Measurements from ENCODE around the gene PCBD2. TPM values are rescaled to one million over a fixed set of nuclear protein-coding genes. Genes with fewer than 3 reads are reported as not detected.

The PCBD2 gene
- total RNA-seq, 1 experiment from 2014 or later = 10.9 TPM

GRCh38 chr5:134873987-134874830, 30.7 kb upstream of the PCBD2 start, which contains the start of gene TXNDC15 (continued):
- TF ChIP-seq RAD21 (IDR thresholded peaks at IDR 0.05; ENCODE audit: low read depth) = no peak
- TF ChIP-seq POLR2A (IDR thresholded peaks at IDR 0.05; ENCODE audit: borderline replicate concordance, extremely low read depth, insufficient read depth, insufficient read length) = peak; percentile 74
- TF ChIP-seq, protein P1, sequence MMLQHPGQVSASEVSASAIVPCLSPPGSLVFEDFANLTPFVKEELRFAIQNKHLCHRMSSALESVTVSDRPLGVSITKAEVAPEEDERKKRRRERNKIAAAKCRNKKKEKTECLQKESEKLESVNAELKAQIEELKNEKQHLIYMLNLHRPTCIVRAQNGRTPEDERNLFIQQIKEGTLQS (IDR thresholded peaks at IDR 0.05) = no peak
- TF ChIP-seq SIN3A (IDR thresholded peaks at IDR 0.05; ENCODE audit: low read depth) = peak; percentile 80
- TF ChIP-seq ELF1 (IDR thresholded peaks at IDR 0.05; ENCODE audit: borderline replicate concordance, low read depth) = no peak; the same call in 1 of the 2 replicates

DNA sequence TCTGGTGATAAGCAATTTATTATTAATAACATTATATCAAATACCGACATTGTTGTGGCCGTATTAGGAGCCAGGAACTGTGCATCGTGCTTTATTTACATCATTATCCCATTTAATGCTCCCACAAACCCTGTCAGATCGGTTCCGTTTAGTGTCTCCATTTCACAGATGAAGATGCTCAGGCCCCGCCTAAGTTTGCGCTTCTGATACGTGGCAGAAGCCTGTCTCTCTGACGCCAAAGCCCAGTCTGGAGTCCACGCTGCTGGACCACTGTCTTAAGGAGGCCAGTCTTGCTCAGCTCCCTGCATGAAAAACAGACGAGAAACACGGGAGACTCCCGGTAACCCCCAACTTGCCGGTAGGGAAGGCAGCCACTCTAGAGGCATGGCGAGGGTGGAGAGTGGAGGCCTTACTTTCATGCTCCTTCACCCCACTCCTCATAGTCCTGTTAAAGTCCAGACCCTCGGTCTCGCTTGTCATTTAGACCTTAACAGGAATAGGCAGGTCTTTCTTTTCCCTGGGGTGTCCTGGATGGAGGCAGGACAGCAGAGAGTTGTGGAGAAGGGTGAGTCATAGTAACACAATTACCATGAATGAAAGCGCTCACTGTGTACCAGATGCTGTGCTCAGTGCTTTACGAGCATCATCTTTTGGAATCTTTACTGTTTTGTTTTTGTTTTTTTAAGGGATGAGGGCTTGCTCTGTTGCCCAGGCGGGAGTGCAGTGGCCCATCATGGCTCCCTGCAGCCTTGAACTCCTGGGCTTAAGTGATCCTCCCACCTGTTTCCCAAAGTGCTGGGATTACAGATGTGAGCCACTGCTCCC, 29.9 kb upstream of the PCBD2 start:
- CTCF ChIA-PET = interaction anchor here (1.9 kb wide), 1 partner anchor 30 kb away, joined by 9 read pairs; the partner anchor contains the start of gene PCBD2
- Histone ChIP-seq H3K4me2 (ENCODE audit: low read length) (peak overlapping the region; percentile 75), H4K20me1 (ENCODE audit: insufficient read depth) (no peaks in the 10 kb centered on the region), H3K4me3 (replicated peaks in 1 of 2; ENCODE audit: low read depth in 1 of 2, low read length in 2 of 2) (peak overlapping the region; percentile 72 to 83), H3K27me3 (ENCODE audit: insufficient read depth, low read length) (no peaks in the 10 kb centered on the region), H3K36me3 (ENCODE audit: control insufficient read depth in 1 of 2, insufficient read depth in 2 of 2, low read length in 2 of 2) (no peaks in the 10 kb centered on the region), H3K79me2 (ENCODE audit: insufficient read depth, low read length) (peaks cover 6% of the 10 kb centered on the region; the same call in 1 of the 2 replicates), H3K4me1 (ENCODE audit: control insufficient read depth in 1 of 2, insufficient read depth in 2 of 2, low read length in 2 of 2) (peaks cover 2 to 16% of the 10 kb centered on the region in 2 experiments; a peak in 3 of 4 replicates), H3K9ac (ENCODE audit: low read length) (peak overlapping the region; percentile 82), H3K9me3 (ENCODE audit: control insufficient read depth in 1 of 2, insufficient read depth in 1 of 2, low read depth in 1 of 2, low read length in 2 of 2) (no peaks in the 10 kb centered on the region), H2AFZ (ENCODE audit: low read depth, low read length, poor library complexity, severe bottlenecking) (no peak overlapping the region), H3K27ac (ENCODE audit: low read depth, low read length) (peak overlapping the region; percentile 73), H3K9me2 (ENCODE audit: insufficient read depth) (no peaks in the 10 kb centered on the region)
- TF ChIP-seq JUND (IDR thresholded peaks at IDR 0.05) (no peak), EZH2phosphoT487 (IDR thresholded peaks at IDR 0.05; ENCODE audit: borderline replicate concordance) (no peak), SIN3A (IDR thresholded peaks at IDR 0.05; ENCODE audit: low read depth) (no peak), CBX3 (IDR thresholded peaks at IDR 0.05; ENCODE audit: low read depth) (no peak), EZH2 (IDR thresholded peaks at IDR 0.05) (no peak), ELF1 (IDR thresholded peaks at IDR 0.05; ENCODE audit: borderline replicate concordance, low read depth) (no peak), SP1 (IDR thresholded peaks at IDR 0.05; ENCODE audit: low read depth) (no peak), RAD21 (IDR thresholded peaks at IDR 0.05; ENCODE audit: low read depth) (no peak), ZNF274 (IDR thresholded peaks at IDR 0.05; ENCODE audit: low read depth, low read length) (no peak), SRF (IDR thresholded peaks at IDR 0.05; ENCODE audit: low read depth) (no peak), CEBPB (IDR thresholded peaks at IDR 0.05; ENCODE audit: low read depth) (no peak), YY1 (IDR thresholded peaks at IDR 0.05; ENCODE audit: extremely low read depth, insufficient replicate concordance, low read depth, low read length) (no peak), EGR1 (IDR thresholded peaks at IDR 0.05; ENCODE audit: low read depth) (no peak), FOSL1 (IDR thresholded peaks at IDR 0.05; ENCODE audit: low read depth) (no peak)
- TF ChIP-seq, protein P2, sequence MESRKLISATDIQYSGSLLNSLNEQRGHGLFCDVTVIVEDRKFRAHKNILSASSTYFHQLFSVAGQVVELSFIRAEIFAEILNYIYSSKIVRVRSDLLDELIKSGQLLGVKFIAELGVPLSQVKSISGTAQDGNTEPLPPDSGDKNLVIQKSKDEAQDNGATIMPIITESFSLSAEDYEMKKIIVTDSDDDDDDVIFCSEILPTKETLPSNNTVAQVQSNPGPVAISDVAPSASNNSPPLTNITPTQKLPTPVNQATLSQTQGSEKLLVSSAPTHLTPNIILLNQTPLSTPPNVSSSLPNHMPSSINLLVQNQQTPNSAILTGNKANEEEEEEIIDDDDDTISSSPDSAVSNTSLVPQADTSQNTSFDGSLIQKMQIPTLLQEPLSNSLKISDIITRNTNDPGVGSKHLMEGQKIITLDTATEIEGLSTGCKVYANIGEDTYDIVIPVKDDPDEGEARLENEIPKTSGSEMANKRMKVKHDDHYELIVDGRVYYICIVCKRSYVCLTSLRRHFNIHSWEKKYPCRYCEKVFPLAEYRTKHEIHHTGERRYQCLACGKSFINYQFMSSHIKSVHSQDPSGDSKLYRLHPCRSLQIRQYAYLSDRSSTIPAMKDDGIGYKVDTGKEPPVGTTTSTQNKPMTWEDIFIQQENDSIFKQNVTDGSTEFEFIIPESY (IDR thresholded peaks at IDR 0.05; ENCODE audit: extremely low read depth, insufficient replicate concordance, low read length) = no peak
- TF ChIP-seq, protein P1 (IDR thresholded peaks at IDR 0.05) = no peak
- TF ChIP-seq, protein P3, sequence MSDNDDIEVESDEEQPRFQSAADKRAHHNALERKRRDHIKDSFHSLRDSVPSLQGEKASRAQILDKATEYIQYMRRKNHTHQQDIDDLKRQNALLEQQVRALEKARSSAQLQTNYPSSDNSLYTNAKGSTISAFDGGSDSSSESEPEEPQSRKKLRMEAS (IDR thresholded peaks at IDR 0.05) = no peak
- RAD21 ChIA-PET (ENCODE audit: low non-redundant PET in 1 of 2, low total read pairs in 2 of 2, uncharacterized antibody in 2 of 2, unreplicated experiment in 2 of 2) = no interaction called here
- ATAC-seq (peak; percentile 55), DNase-seq (ENCODE audit: low read depth, low spot score) (no peak)
- POLR2A ChIA-PET = interaction anchor here (1.1 to 1.4 kb wide), 2 partner anchors 14 to 30 kb away, joined by 3 to 4 read pairs; partner anchors contain the start of gene PCBD2
- intact Hi-C loops (cut with micrococcal nuclease) = loop anchor here (2.0 kb wide), 1 partner anchor 30 kb away; the partner anchor contains the start of gene PCBD2
- BruUV-seq (replicated peaks) = TSS peak; percentile 40

Measured in HCT116 (cell line).